Loucy (cell line): ENCODE measurements around the gene WWOX.
"Not testable (repeated sequence)": the region's sequence is repeated elsewhere in the genome, so short reads cannot be mapped to it uniquely, and the experiment has no call there.

Experiments
- CTCF ChIP-seq: fragments of 200-600 bp; sonication (generic); conservative IDR thresholded peaks from 2 replicates; pipeline ENCODE4 v1.5.1; 2014; ENCODE audit warnings: mild to moderate bottlenecking, antibody characterized with exemption, low read length
- EZH2phosphoT487 ChIP-seq: fragments of 200-600 bp; IDR thresholded peaks from 2 replicates; pipeline ENCODE4 v1.6.1; 2018; ENCODE audit warnings: antibody characterized with exemption, mild to moderate bottlenecking, moderate library complexity, borderline replicate concordance

- TF ChIP-seq CTCF, EZH2phosphoT487: not testable (repeated sequence)
Measured at GRCh38 chr16:79245700-79246099, 1146.2 kb downstream of the WWOX start.
